Kidney (tissue), 14 donors: Measurements from ENCODE around the gene PPP2R2B. TPM values are rescaled to one million over a fixed set of nuclear protein-coding genes. Genes with fewer than 3 reads are reported as not detected.

Experiments used
- DNase-seq, 5 donors: peaks; one replicate each; pipeline ENCODE4 v3.0.0-alpha.2; 2013 to 2020
- FAIRE-seq: peaks from 2 replicates; lab custom pipeline; 2012; peaks lifted over from hg19 to GRCh38; lab: Jason Lieb, UNC
- H3K27ac ChIP-seq, 2 donors: one replicate each; pipeline ENCODE4 v1.7.0; 2013; ENCODE audit warnings: low read depth in 2 of 2, low read length in 2 of 2, inconsistent platforms in 1 of 2
- H3K27me3 ChIP-seq: one replicate; pipeline ENCODE4 v1.7.1; 2013; ENCODE audit warnings: low read length, inconsistent platforms; ENCODE audit not compliant: control insufficient read depth, insufficient read depth
- H3K36me3 ChIP-seq, 3 donors: one replicate each; pipeline versions ENCODE4 v1.7.0 to v1.7.1; 2013; ENCODE audit warnings: low read length in 3 of 3, control low read depth in 1 of 3, inconsistent platforms in 1 of 3; ENCODE audit not compliant: insufficient read depth in 3 of 3, control insufficient read depth in 2 of 3
- H3K4me1 ChIP-seq, 3 donors: one replicate each; pipeline versions ENCODE4 v1.7.0 to v1.7.1; 2013; ENCODE audit warnings: low read length in 3 of 3, inconsistent platforms in 1 of 3, low read depth in 1 of 3; ENCODE audit not compliant: control insufficient read depth in 2 of 3, insufficient read depth in 2 of 3
- H3K4me3 ChIP-seq, 3 donors: one replicate each; pipeline versions ENCODE4 v1.7.0 to v1.8.1; 2013; ENCODE audit warnings: low read length in 3 of 3, control low read depth in 1 of 3, inconsistent platforms in 1 of 3
- H3K9ac ChIP-seq, 3 donors: one replicate each; pipeline versions ENCODE4 v1.7.0 to v1.7.1; 2013; ENCODE audit warnings: low read length in 3 of 3, control low read depth in 1 of 3, inconsistent platforms in 1 of 3
- H3K9me3 ChIP-seq, 3 donors: one replicate each; pipeline versions ENCODE4 v1.7.0 to v1.7.1; 2013; ENCODE audit warnings: low read length in 3 of 3, control low read depth in 1 of 3, inconsistent platforms in 1 of 3; ENCODE audit not compliant: control insufficient read depth in 2 of 3, insufficient read depth in 1 of 3
- intact Hi-C: fragments of 100-400 bp; cut with DNase I; formaldehyde crosslinking; loops from one replicate; pipeline ENCODE4 v1.11.1; 2022
- polyA plus RNA-seq: library from polyadenylated mRNA; stranded (reverse); fragments of 350-450 nt; fragmentation: Illumina TruSeq; extraction: RNeasy Lipid Tissue Mini Kit (QIAGEN cat#74804); gene quantifications from one replicate; pipeline ENCODE4 v1.2.3, GENCODE V29; 2014; ENCODE audit warnings: low read depth, low replicate concordance; ENCODE audit not compliant: insufficient read depth
- total RNA-seq: library from RNA; stranded (reverse); fragmentation: NEBNext Ultra II Directional; extraction: Animal tissue kit (Norgen Biotek cat#: 25700); gene quantifications from one replicate; pipeline ENCODE4 v1.2.1, GENCODE V29; 2021
- TF ChIP-seq, protein P1 (sequence below): IDR thresholded peaks from 3 replicates; pipeline ENCODE4 v1.5.1; 2012; ENCODE audit warnings: mild to moderate bottlenecking, moderate library complexity, borderline replicate concordance; ENCODE audit not compliant: insufficient read depth; ENCODE audit errors: extremely low read depth
- donor health status: control.
- donor health status: control.
- donor health status: control.
- donor health status: control.
- donor health status: control.
- donor health status: DM: yes; HTN: yes; CAD: no.
- donor health status: Normal renal cell carcinoma (clear cell type).

Gene PPP2R2B
- total and polyA plus RNA-seq, 2 donors from 2014 or later, result 4.0 to 8.2 TPM

DNA sequence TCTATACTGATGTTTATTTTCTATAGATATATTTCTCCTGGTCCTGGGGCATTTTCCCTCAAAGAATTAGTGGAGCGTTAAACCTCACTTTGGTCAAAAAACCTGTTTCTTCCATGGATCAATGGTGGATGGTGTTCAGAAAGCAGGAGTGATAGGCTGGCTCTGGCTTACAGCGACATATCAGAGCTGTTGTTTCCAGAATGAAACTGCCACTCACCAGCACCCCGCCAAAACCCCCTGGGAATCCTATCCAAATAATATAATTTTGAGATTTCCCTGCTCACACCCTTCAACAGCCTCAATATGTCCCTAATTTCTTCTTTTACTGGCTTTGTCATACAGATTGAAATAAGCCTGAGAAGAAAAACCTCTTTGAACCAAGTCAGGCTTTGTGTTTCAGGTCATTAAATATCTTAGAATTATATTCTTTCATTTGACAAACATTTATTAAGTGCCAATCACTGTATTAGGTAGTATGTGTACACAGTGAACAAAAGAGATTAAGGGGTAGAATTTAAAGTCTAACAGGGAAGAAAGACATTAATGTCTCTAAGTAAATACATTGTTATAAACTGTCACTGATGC is 218.1 kb downstream of the PPP2R2B start:
- TF ChIP-seq, protein P1, sequence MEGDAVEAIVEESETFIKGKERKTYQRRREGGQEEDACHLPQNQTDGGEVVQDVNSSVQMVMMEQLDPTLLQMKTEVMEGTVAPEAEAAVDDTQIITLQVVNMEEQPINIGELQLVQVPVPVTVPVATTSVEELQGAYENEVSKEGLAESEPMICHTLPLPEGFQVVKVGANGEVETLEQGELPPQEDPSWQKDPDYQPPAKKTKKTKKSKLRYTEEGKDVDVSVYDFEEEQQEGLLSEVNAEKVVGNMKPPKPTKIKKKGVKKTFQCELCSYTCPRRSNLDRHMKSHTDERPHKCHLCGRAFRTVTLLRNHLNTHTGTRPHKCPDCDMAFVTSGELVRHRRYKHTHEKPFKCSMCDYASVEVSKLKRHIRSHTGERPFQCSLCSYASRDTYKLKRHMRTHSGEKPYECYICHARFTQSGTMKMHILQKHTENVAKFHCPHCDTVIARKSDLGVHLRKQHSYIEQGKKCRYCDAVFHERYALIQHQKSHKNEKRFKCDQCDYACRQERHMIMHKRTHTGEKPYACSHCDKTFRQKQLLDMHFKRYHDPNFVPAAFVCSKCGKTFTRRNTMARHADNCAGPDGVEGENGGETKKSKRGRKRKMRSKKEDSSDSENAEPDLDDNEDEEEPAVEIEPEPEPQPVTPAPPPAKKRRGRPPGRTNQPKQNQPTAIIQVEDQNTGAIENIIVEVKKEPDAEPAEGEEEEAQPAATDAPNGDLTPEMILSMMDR, result no peak
- H3K9me3 ChIP-seq, result no peaks in the 10 kb centered on the region
- H3K9ac ChIP-seq, result no peak overlapping the region
- FAIRE-seq, result no peak
- H3K27ac ChIP-seq, result no peak overlapping the region
- no peak for DNase-seq
- no peak overlapping the region for H3K4me3 ChIP-seq
- no peaks in the 10 kb centered on the region for H3K4me1 ChIP-seq
- intact Hi-C loops, result no loop called here
- no peaks in the 10 kb centered on the region for H3K27me3 ChIP-seq
- no peaks in the 10 kb centered on the region for H3K36me3 ChIP-seq

DNA sequence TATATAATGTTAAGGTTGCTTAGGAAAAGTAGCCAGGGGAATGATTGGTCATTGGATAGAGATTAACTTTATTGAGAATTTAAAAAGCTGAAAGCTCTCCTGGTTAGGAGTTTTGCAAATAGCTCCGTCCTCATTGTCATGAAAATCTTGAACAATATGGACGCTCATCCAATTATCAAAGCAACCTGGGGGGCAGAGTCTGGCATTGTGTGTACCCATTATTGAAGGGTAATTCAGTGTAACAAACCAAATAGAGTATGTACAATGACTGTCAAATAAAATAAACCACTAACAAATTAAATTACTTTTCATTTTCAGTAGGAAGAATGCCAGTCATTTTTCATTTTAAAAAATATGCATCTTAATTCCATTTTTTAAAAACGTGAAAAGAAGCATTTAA is 218.6 kb downstream of the PPP2R2B start:
- Histone ChIP-seq H3K9ac (no peak overlapping the region), H3K27ac (no peak overlapping the region), H3K4me3 (no peak overlapping the region), H3K27me3 (no peaks in the 10 kb centered on the region), H3K9me3 (no peaks in the 10 kb centered on the region), H3K36me3 (no peaks in the 10 kb centered on the region), H3K4me1 (no peaks in the 10 kb centered on the region)
- intact Hi-C loops, result loop anchor here (10.0 kb wide), 1 partner anchor 305 kb away; no protein-coding TSS in a partner anchor
- TF ChIP-seq, protein P1, result no peak
- FAIRE-seq (no peak), DNase-seq (no peak)

DNA sequence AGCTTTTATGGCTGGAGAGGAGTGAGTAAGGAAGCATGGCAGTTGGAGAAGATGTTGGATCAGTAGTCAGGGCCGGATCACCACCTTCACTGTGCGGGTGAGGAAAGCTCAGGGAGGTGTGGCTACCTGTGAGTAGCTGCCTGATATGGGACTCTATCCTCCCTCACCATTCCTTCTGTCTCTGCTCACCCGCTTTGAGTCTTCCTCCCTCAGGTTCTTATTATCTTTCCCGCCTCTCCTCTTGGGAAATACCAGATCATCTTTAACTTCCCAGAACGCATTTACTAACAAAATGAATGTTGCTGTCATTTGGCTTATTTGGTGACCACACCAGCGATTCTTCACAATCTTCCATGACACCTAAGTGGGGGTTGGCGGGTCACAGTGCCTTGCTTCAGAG is 221.9 kb downstream of the PPP2R2B start:
- Histone ChIP-seq H3K27ac (no peak overlapping the region), H3K27me3 (no peaks in the 10 kb centered on the region), H3K9me3 (no peaks in the 10 kb centered on the region), H3K36me3 (no peaks in the 10 kb centered on the region), H3K4me3 (no peak overlapping the region), H3K9ac (no peak overlapping the region), H3K4me1 (no peaks in the 10 kb centered on the region)
- intact Hi-C loops, result loop anchor here (10.0 kb wide), 1 partner anchor 308 kb away; no protein-coding TSS in a partner anchor
- FAIRE-seq, result no peak
- TF ChIP-seq, protein P1, result no peak
- DNase-seq, result peak in 3 of 5 donors; percentile 23 to 63 (median 61)

DNA sequence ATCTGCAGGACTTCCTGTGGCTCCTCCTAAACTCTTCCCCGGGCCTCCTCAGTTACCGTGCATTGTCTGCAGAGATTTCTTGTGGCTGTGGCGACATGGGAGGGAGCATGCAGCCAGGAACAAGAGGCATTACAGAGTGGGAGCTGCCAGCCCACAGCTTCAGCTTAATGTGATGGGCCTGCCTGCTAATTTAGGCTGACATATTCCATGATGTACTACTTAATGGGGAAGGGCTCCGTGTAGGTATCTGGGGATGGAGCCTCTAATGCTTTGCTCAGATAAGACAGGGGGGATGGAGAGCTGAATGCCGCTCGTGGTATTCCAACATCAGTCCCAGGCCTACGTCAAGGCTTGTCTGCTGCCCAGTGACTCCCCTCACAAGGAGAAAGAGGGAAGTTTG is 225.0 kb downstream of the PPP2R2B start:
- no peaks in the 10 kb centered on the region for H3K9me3 ChIP-seq
- no peaks in the 10 kb centered on the region for H3K27me3 ChIP-seq
- no peaks in the 10 kb centered on the region for H3K36me3 ChIP-seq
- no peaks in the 10 kb centered on the region for H3K4me1 ChIP-seq
- no peak for DNase-seq
- no peak overlapping the region for H3K9ac ChIP-seq
- FAIRE-seq, result no peak
- intact Hi-C loops, result loop anchor here (10.0 kb wide), 1 partner anchor 311 kb away; no protein-coding TSS in a partner anchor
- no peak overlapping the region for H3K27ac ChIP-seq
- TF ChIP-seq, protein P1, result no peak
- H3K4me3 ChIP-seq, result no peak overlapping the region
